Esophagus muscularis mucosa (tissue), 4 donors: Measurements from ENCODE around the gene AP5S1. TPM values are rescaled to one million over a fixed set of nuclear protein-coding genes. Genes with fewer than 3 reads are reported as not detected.

ENCODE experiments used
- DNase-seq: peaks from one replicate; pipeline ENCODE4 v3.0.0-alpha.2; 2017; ENCODE audit errors: extremely low spot score
- H3K27ac ChIP-seq, 4 donors: fragments of 200-600 bp; sonication (generic); replicated peaks in 1 of 4; 1 replicate in 3 of 4; 2 replicates in 1 of 4; pipeline ENCODE4 v1.5.1; 2016 to 2019; ENCODE audit warnings: mild to moderate bottlenecking in 1 of 4
- H3K27me3 ChIP-seq, 4 donors: fragments of 200-600 bp; sonication (generic); one replicate each; pipeline versions ENCODE4 v1.5.1 to v1.6.0; 2016 to 2019
- H3K36me3 ChIP-seq, 4 donors: fragments of 200-600 bp; sonication (generic); one replicate each; pipeline ENCODE4 v1.5.1; 2016 to 2019
- H3K4me1 ChIP-seq, 4 donors: fragments of 200-600 bp; sonication (generic); one replicate each; pipeline ENCODE4 v1.5.1; 2016 to 2019
- H3K4me3 ChIP-seq, 4 donors: fragments of 200-600 bp; sonication (generic); 1 replicate in 2 of 4; 2 replicates in 2 of 4; pipeline ENCODE4 v1.5.1; 2016 to 2019; ENCODE audit warnings: mild to moderate bottlenecking in 4 of 4, moderate library complexity in 1 of 4
- H3K9me3 ChIP-seq, 4 donors: fragments of 200-600 bp; sonication (generic); 1 replicate in 3 of 4; 2 replicates in 1 of 4; pipeline ENCODE4 v1.5.1; 2016 to 2019
- CTCF ChIP-seq, 3 experiments: fragments of 200-600 bp in 2 of 3; fragments of 450-650 bp in 1 of 3; sonication (generic) in 2 of 3; IDR thresholded peaks; one replicate each; pipeline ENCODE4 v1.5.1; 2017 to 2019; ENCODE audit warnings: antibody characterized with exemption in 3 of 3, mild to moderate bottlenecking in 2 of 3, moderate library complexity in 1 of 3
- EP300 ChIP-seq: sonication (generic); formaldehyde crosslinking; IDR thresholded peaks from one replicate; pipeline ENCODE4 v1.6.1; 2017; ENCODE audit warnings: antibody characterized with exemption
- POLR2A ChIP-seq: fragments of 450-650 bp; IDR thresholded peaks from one replicate; pipeline ENCODE4 v1.6.1; 2017; ENCODE audit warnings: antibody characterized with exemption, moderate library complexity, mild to moderate bottlenecking, low read depth
- POLR2AphosphoS5 ChIP-seq, 2 donors: sonication (generic); formaldehyde crosslinking; IDR thresholded peaks; one replicate each; pipeline ENCODE4 v1.6.1; 2017; ENCODE audit warnings: antibody characterized with exemption in 2 of 2
- WGBS: methylation state at CpG from one replicate; pipeline ENCODE4 v1.1.5; 2018; 5-methylcytosine and 5-hydroxymethylcytosine counted together
- intact Hi-C: fragments of 100-400 bp; cut with DNase I; formaldehyde crosslinking; loops from one replicate; pipeline ENCODE4 v1.15.1; 2023
- total RNA-seq, 4 donors: library from RNA; depleted of rRNA; stranded (reverse); fragments of >200 nt; gene quantifications; one replicate each; pipeline versions ENCODE4 v1.1.0 to v1.2.1, GENCODE V29; 2016

AP5S1 gene
- total RNA-seq, 4 donors from 2014 or later = 7.9 to 11.7 (median 11.2) TPM

- Histone ChIP-seq H3K9me3 (no peaks in the 10 kb centered on the region), H3K27me3 (no peaks in the 10 kb centered on the region), H3K4me1 (peaks cover 28 to 45% (median 38%) of the 10 kb centered on the region in 4 donors), H3K4me3 (no peak overlapping the region), H3K27ac (peak overlapping the region; percentile 91 to 98 (median 95)), H3K36me3 (peaks cover 10 to 16% (median 13%) of the 10 kb centered on the region in 4 donors)
- peak in 1 of 2 donors; percentile 51 for TF ChIP-seq POLR2AphosphoS5 (IDR thresholded peaks at IDR 0.05)
- peak; percentile 47 to 65 (median 61) for TF ChIP-seq CTCF (IDR thresholded peaks at IDR 0.05)
- TF ChIP-seq EP300 = no peak
- no peak for TF ChIP-seq POLR2A
- no peak for DNase-seq
- 85% methylated on average over 5 of the region's 8 CpGs for WGBS
- intact Hi-C loops = no loop called here
These were observed 1.9 kb upstream of the AP5S1 start for GRCh38 chr20:3818155-3819151.

DNA sequence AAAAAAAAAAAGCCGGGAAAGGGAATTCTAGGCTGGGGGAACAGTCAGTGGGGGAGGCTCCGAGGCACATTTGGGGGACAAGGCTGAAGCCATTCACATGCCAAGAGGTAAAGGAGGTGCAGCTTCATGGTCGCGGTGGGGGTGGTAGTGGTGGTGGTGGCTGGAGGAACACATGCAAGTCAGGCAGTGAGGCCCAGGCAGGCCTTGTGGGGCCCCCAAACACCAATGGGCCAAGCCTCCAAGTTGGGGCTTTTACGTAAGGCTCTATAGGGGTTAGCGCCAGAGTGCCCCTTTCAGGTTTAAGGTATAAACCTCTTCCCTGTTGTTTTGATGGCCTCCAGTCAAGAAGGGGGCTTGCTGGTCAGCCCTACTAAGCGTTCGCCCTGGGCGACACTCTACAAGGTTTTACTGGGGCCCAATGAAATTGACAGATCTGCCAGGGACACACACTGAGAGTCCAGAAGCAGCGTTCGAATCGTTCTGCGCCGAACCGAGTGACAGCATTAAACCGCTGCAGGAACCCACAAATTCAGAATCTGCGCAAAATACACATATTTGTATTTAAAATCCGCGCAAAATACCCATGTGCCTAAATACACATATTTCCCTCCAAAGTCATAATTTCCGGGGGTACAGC lies 818 bp upstream of the AP5S1 start:
- peaks cover 28 to 39% (median 33%) of the 10 kb centered on the region in 4 donors for H3K4me1 ChIP-seq
- H3K4me3 ChIP-seq = peak overlapping the region; percentile 65 to 85 (median 74)
- H3K27me3 ChIP-seq = no peaks in the 10 kb centered on the region
- intact Hi-C loops = loop anchor here (2.0 kb wide), 1 partner anchor 33 kb away; the partner anchor contains the start of gene CENPB
- DNase-seq = no peak
- no peaks in the 10 kb centered on the region for H3K9me3 ChIP-seq
- peak overlapping the region; percentile 91 to 98 (median 95) for H3K27ac ChIP-seq
- 70% methylated on average over 19 of the region's 20 CpGs for WGBS
- H3K36me3 ChIP-seq = peaks cover 19 to 26% (median 23%) of the 10 kb centered on the region in 4 donors
- TF ChIP-seq POLR2A = no peak
- no peak for TF ChIP-seq POLR2AphosphoS5 (IDR thresholded peaks at IDR 0.05)
- TF ChIP-seq CTCF (IDR thresholded peaks at IDR 0.05) = no peak
- TF ChIP-seq EP300 = no peak

DNA sequence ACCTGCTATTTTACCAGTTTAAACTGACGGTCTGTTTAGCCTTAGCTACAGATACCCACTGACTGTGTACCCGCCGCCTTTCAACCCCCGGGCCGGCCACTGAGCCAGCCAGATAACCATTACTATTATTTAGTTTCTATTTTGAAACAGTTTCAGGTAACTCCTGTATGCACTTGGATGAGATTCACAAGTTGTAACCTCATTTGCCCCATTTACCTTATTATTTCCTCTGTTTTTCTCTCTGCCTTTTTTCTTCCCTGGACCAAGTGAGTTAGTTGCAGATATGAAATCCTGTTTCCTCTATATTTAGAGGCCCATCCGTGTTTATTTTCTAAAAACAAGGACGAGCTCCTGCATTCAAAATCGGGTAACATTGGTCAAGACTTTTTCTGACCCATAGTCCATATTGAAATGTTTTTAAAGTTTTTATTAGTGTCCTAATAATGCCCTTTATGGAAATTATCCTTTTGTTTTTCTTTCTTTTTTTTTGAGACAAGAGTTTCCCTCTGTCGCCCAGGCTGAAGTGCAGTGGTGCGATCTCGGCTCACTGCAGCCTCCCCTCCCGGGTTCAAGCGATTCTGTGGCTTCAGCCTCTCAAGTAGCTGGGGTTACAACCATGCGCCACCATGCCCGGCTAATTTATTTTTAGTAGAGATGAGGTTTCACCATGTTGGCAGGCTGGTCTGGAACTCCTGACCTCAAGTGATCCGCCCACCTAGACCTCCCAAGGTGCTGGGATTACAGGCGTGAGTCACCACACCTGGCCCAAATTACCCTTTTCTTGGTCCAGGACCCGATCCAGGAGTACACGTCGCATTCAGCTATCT lies 767 bp downstream of the AP5S1 start:
- H3K9me3 ChIP-seq = no peaks in the 10 kb centered on the region
- DNase-seq = no peak
- intact Hi-C loops = loop anchor here (2.0 kb wide), 1 partner anchor 34 kb away; the partner anchor contains the start of gene CENPB
- TF ChIP-seq POLR2AphosphoS5 (IDR thresholded peaks at IDR 0.05) (no peak), EP300 (no peak), POLR2A (no peak), CTCF (IDR thresholded peaks at IDR 0.05) (no peak)
- WGBS = 41% methylated on average over 20 of the region's 20 CpGs
- H3K36me3 ChIP-seq = peaks cover 19 to 42% (median 34%) of the 10 kb centered on the region in 4 donors
- H3K27me3 ChIP-seq = no peaks in the 10 kb centered on the region
- peaks cover 28 to 39% (median 33%) of the 10 kb centered on the region in 4 donors for H3K4me1 ChIP-seq
- peak overlapping the region; percentile 65 to 85 (median 74) for H3K4me3 ChIP-seq
- H3K27ac ChIP-seq = peak overlapping the region; percentile 91 to 98 (median 95)

DNA sequence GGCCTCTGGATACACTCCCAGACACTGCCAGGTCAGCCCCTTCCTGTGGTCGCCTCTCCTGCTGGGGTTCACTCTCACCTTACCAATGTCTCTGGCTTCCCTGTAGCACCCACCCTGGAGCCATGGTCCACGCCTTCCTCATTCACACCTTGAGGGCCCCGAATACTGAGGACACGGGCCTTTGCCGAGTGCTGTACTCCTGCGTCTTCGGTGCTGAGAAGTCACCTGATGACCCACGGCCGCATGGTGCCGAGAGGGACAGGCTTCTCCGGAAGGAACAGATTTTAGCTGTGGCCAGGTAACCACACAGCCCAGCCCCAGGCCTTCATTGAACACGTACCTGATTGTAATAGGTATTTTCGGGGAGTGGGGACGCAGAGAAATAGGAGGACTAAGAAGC lies 1.6 kb downstream of the AP5S1 start:
- no peak overlapping the region for H3K4me3 ChIP-seq
- H3K36me3 ChIP-seq = peaks cover 19 to 51% (median 39%) of the 10 kb centered on the region in 4 donors
- H3K27ac ChIP-seq = peak overlapping the region in 2 of 4 donors; percentile 93 to 97
- TF ChIP-seq CTCF (IDR thresholded peaks at IDR 0.05) = no peak
- TF ChIP-seq POLR2AphosphoS5 (IDR thresholded peaks at IDR 0.05) = no peak
- no peak for TF ChIP-seq POLR2A
- TF ChIP-seq EP300 = no peak
- H3K27me3 ChIP-seq = no peaks in the 10 kb centered on the region
- intact Hi-C loops = loop anchor here (2.0 kb wide), 1 partner anchor 35 kb away; the partner anchor contains the start of gene CENPB
- peaks cover 28 to 39% (median 33%) of the 10 kb centered on the region in 4 donors for H3K4me1 ChIP-seq
- 93% methylated on average over 14 of the region's 14 CpGs for WGBS
- no peak for DNase-seq
- H3K9me3 ChIP-seq = no peaks in the 10 kb centered on the region
